NCI-H526 (cell line): ENCODE measurements around the gene KMO.

ENCODE experiments used
- DNase-seq, 2 experiments: peaks; one replicate each; lab custom pipeline; 2025; lab: John Stamatoyannopoulos, UW

Gene KMO

GRCh38 chr1:241630005-241630404, 97.8 kb downstream of the KMO start:
- DNase-seq: no peak

DNA sequence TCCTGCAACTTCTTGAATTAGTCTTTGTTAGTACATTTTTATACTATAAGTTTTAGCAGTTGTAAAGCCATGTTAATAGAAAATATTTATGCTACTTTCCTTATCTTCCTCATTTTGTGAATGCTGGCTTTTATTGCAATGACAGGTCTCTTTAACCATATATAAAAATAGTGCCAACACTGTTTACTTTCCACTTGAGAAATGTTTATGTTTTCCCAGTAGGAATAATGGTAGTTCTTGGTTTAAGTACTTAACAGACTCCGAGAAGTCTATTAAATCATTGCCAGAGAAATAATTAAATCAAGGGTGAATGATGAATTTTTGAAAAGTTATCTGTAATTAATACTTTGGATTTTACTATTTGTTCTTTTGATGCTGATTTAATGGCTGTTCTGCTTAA, 98.3 kb downstream of the KMO start:
- DNase-seq: no peak

DNA sequence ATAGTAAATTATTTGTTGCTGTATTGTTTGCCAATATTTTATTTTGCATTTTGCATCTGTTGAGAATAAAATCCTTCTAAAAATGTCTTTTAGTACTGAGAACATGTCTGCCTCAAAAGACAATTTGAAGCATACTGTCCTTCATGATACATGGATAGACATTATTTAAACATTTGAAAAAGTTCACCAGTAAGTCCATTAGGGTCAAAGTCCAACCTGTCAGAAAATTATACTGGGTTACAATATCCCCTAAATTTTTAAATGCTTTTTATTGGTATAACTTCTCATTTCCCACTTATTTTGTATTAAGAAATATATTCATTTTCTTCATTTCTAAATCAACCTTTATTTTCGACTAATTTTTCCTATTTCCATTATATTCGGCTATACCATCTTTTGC, 98.7 kb downstream of the KMO start:
- DNase-seq: no peak

DNA sequence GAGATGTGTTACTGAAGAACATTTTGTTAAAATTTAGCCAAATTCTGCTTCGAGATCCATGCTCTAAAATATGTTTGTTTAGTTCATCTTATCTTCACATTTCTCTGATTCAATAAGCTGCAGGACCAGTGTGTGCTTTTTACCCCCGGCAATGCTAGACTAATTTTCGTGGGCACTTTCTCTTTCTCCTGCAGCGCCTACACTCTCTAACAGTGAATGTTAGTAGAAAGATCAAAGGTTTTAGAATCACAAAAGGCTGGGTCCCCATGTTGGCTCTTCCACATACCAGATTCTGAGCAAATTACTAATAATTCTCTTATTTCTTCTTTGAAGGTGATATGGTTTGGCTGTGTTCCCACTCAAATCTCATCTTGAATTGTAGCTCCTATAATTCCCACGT, 99.5 kb downstream of the KMO start:
- no peak for DNase-seq

- no peak for DNase-seq
These were observed 100.8 kb downstream of the KMO start for GRCh38 chr1:241632987-241633386.

- DNase-seq: no peak
These were observed 103.5 kb downstream of the KMO start for GRCh38 chr1:241635556-241636152.

DNA sequence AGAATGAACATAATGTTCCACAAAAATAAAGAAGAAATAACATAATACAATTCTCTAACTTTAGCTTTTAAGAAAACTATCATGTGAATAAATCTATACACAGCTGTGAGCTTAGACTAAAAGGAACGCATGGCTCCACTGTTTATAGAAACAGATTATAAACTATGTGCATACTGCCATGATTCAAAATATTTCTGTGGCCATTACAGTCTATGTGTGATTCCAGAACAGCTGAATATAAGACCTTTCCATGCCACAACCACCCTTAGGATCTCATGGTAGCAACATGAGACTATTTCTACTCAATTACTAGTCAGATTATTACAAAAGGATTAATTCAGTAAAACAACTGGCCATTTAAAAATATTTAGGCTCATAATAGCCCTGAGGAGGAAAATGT, 104.1 kb downstream of the KMO start:
- DNase-seq: no peak

- DNase-seq: no peak
These were observed 104.9 kb downstream of the KMO start for GRCh38 chr1:241637046-241637590.

- DNase-seq: no peak
These were observed 105.4 kb downstream of the KMO start for GRCh38 chr1:241637604-241638003.

DNA sequence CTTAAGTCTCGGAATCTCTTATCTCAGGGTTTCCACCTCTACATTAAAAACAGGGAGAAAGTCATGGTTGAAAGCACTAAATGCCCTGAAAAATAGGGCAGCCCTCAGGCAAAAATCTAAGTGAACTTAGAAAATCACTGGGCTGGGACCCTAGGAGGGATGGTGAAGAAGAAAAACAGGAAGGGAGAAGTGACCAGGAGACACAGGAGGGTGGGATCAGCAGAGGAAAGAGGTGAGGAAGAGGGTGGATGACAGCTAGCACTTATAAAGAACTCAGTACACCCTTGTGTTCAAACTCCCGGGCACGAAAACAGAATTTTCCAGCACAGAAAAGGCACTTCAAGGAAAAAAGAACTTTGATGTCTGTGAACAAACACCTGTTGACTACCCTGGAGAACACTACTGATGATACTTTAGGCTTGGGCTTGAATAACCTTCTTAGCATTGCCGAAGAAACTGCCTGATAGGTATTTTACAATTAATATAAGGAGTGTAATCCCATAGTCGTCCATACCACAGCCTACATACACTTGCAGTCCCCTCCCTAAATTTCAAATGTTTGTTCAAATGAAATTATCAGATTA, 106.0 kb downstream of the KMO start:
- DNase-seq: no peak

- peak; percentile 4 to 10 for DNase-seq
These were observed 106.9 kb downstream of the KMO start for GRCh38 chr1:241638909-241639622.

GRCh38 chr1:241639623-241640148, 107.5 kb downstream of the KMO start:
- peak in 1 of 2 experiments; percentile 53 for DNase-seq

- DNase-seq: peak; percentile 23 to 92
These were observed 108.1 kb downstream of the KMO start, which contains the start of the genes CHML and OPN3 for GRCh38 chr1:241640149-241640866. CHML (minus strand) TSS chr1:241640369; CDS start chr1:241635766, 4,603 bp downstream. OPN3 (minus strand) TSS chr1:241640369; CDS start chr1:241640254, 115 bp downstream.

DNA sequence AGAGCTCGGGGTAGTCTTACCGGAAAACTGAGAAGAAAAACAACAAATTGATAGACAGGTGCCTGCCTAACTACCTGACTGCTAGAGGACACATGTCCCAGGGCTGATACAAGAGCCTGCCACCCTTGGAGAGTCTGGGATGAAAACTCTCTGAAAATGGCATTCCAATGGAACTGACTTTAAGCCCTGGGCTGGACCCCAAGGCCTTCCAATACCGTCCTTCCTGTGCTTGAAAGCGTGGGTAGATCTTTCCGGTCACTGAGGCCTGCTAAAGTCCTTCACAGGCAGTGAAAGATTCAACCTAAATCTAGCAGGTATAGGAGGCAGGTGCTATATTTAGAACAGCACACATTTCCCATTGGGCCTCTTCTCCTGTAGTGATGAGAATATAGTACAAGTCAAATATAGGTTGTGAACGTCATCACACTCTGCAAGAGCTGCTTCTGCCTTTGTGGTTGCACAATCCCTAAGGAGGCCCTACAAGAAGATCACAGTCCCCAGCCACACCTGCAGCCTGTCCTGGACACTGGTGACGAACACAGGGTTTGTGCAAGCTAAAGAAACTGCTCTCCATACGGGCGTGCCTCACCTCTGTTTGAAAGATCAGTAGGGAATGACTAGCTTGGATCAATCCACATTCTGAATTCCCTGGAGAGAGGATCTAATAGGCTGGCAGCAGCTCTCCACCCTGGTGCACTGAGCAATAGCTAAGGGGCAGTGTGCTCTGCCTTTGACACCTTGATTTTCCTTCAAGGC, 108.9 kb downstream of the KMO start:
- DNase-seq: no peak

GRCh38 chr1:241641773-241642592, 109.8 kb downstream of the KMO start:
- no peak for DNase-seq

- DNase-seq: no peak
These were observed 110.4 kb downstream of the KMO start for GRCh38 chr1:241642593-241642944.

DNA sequence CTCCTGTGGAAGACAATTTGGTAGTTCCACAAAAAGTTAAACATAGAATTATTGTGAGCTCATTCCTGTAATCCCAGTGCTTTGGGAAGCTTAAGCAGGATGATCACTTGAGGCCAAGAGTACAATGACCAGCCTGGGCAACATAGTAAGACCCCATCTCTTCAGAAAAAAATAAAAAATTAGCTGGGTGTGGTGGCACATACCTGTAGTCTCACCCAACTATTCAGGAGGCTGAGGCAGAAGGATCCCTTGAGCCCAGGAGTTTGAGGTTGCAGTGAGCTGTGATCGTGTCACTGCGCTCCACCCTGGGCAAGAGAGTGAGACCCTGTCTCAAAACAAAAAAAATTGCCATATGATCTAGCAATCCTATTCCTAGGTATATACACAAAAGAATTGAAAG, 112.1 kb downstream of the KMO start:
- DNase-seq: no peak

DNA sequence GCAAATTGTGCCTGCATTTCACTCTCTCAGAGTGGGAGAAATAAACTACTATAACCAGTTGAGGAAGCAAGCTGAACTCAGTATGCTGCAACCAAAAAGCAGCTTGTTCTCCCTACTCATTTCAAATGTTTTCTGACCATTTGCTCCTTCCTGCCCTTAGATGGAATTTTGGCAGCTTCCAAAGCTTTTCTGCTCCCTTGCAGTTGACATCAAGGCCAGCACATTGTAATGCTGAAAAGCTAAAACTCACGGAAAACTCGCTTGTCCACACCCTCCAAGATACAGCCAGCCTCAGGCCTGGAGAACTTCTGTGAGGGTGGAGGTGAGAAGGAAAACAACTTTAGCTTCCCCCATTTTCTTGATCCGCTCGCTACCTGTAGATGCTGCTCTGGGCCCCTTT, 113.0 kb downstream of the KMO start:
- no peak for DNase-seq
